Suprapubic skin (tissue), 4 donors: ENCODE data around the gene PPP6C. TPM values are rescaled to one million over a fixed set of nuclear protein-coding genes. Genes with fewer than 3 reads are reported as not detected.
A peak's percentile ranks its signal among the peaks of the same experiment; 100 is the strongest.

Experiments
- DNase-seq, 2 donors: peaks; one replicate each; pipeline ENCODE4 v3.0.0-alpha.2; 2019; ENCODE audit warnings: low spot score in 2 of 2
- H3K27ac ChIP-seq: fragments of 200-600 bp; sonication (generic); one replicate; pipeline ENCODE4 v1.5.1; 2019
- H3K27me3 ChIP-seq: fragments of 200-600 bp; sonication (generic); one replicate; pipeline ENCODE4 v1.5.1; 2019
- H3K36me3 ChIP-seq: fragments of 200-600 bp; sonication (generic); one replicate; pipeline ENCODE4 v1.5.1; 2019
- H3K4me1 ChIP-seq: fragments of 200-600 bp; sonication (generic); one replicate; pipeline ENCODE4 v1.5.1; 2019
- H3K4me3 ChIP-seq: fragments of 200-600 bp; sonication (generic); one replicate; pipeline ENCODE4 v1.5.1; 2019; ENCODE audit warnings: mild to moderate bottlenecking
- H3K9me3 ChIP-seq: fragments of 200-600 bp; sonication (generic); one replicate; pipeline ENCODE4 v1.5.1; 2019
- EP300 ChIP-seq: sonication (generic); formaldehyde crosslinking; IDR thresholded peaks from one replicate; pipeline ENCODE4 v1.6.1; 2017; ENCODE audit warnings: antibody characterized with exemption
- POLR2A ChIP-seq, 2 donors: fragments of 450-650 bp; IDR thresholded peaks; one replicate each; pipeline ENCODE4 v1.6.1; 2017; ENCODE audit warnings: antibody characterized with exemption in 2 of 2, mild to moderate bottlenecking in 2 of 2, moderate library complexity in 2 of 2
- POLR2AphosphoS5 ChIP-seq, 3 donors: sonication (generic); formaldehyde crosslinking; IDR thresholded peaks; one replicate each; pipeline ENCODE4 v1.6.1; 2017; ENCODE audit warnings: antibody characterized with exemption in 3 of 3
- WGBS: methylation state at CpG from one replicate; pipeline ENCODE4 v1.1.5; 2018; 5-methylcytosine and 5-hydroxymethylcytosine counted together
- total RNA-seq, 4 donors: library from RNA; depleted of rRNA; stranded (reverse); fragments of >200 nt; gene quantifications; one replicate each; pipeline ENCODE4 v1.1.0, GENCODE V29; 2016
- TF ChIP-seq, protein P1 (sequence below), 2 donors: fragments of 200-600 bp in 1 of 2; fragments of 450-650 bp in 1 of 2; sonication (generic) in 1 of 2; IDR thresholded peaks; one replicate each; pipeline ENCODE4 v1.5.1; 2016 to 2019; ENCODE audit warnings: antibody characterized with exemption in 2 of 2, mild to moderate bottlenecking in 1 of 2, moderate library complexity in 1 of 2

Gene PPP6C
- total RNA-seq, 4 donors from 2014 or later: 26.8 to 36.8 (median 29.6) TPM

DNA sequence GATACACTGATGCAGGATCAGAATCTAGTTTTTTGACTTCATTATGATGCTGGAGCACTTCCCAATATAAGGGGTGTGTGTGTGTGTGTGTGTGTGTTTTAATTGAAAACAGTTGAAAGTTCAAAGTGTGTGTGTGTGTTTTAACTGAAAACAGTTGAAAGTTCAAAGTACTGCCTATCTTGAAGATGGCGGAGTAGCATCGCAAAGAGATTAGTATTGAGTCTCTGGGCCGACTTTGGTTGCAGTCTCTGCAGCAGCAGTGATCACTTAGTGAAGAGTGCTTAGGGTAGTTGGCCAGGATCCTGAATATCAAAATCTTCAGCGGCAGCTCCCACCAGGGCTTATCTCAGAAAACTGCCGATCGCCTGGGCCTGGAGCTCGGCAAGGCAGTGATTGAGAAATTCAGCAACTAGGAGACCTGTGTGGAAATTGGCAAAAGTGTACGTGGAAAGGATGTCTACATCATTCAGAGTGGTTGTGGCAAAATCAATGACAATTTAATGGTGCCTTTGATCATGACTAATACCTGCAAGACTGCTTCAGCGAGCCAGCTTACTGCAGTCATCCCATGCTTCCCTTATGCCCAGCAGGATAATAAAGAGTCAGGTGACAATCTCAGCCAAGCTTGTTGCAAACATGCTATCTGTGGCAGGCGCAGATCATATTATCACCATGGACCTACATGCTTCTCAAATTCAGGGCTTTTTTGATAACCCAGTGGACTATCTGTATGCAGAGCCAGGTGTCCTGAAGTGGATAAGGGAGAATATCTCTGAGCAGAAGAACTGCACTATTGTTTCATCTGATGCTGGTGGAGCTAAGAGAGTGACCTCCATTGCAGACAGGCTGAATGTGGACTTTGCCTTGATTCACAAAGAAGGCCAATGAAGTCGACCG, 39.0 kb downstream of the PPP6C start:
- H3K36me3 ChIP-seq: peaks cover 56% of the 10 kb centered on the region
- no peak for DNase-seq
- H3K4me1 ChIP-seq: peaks cover 4% of the 10 kb centered on the region
- no peak overlapping the region for H3K4me3 ChIP-seq
- no peak overlapping the region for H3K27ac ChIP-seq
- no peaks in the 10 kb centered on the region for H3K9me3 ChIP-seq
- TF ChIP-seq, protein P1, sequence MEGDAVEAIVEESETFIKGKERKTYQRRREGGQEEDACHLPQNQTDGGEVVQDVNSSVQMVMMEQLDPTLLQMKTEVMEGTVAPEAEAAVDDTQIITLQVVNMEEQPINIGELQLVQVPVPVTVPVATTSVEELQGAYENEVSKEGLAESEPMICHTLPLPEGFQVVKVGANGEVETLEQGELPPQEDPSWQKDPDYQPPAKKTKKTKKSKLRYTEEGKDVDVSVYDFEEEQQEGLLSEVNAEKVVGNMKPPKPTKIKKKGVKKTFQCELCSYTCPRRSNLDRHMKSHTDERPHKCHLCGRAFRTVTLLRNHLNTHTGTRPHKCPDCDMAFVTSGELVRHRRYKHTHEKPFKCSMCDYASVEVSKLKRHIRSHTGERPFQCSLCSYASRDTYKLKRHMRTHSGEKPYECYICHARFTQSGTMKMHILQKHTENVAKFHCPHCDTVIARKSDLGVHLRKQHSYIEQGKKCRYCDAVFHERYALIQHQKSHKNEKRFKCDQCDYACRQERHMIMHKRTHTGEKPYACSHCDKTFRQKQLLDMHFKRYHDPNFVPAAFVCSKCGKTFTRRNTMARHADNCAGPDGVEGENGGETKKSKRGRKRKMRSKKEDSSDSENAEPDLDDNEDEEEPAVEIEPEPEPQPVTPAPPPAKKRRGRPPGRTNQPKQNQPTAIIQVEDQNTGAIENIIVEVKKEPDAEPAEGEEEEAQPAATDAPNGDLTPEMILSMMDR (IDR thresholded peaks at IDR 0.05): no peak
- TF ChIP-seq EP300: no peak
- WGBS: 82% methylated on average over 12 of the region's 12 CpGs
- H3K27me3 ChIP-seq: no peaks in the 10 kb centered on the region

DNA sequence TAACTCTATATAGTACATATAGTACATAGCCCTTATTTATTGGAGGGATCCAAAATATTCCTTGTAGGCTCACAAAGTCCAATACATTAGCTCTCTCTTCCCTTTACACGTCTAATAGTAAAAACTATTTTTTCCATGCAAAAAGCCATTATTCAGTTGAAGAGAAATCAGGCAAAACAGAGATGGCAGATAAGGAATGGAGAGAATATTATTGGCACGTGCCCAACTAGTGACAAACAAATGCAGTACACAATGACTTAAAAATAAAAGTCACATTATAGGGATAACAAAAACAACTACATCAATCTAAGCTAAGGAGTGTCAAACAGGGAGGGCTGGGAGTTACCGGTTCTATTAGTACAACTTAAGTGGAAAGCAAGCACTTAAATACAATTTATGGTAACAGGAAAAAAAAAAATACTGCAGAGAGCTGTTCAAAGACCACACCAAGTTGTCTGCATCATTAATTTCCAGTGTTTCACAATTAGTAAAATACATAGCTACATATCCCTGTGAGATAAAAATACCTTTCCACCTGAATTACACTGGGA, 42.1 kb downstream of the PPP6C start:
- no peak for TF ChIP-seq POLR2AphosphoS5 (IDR thresholded peaks at IDR 0.05)
- TF ChIP-seq EP300: no peak
- no peak for TF ChIP-seq POLR2A (IDR thresholded peaks at IDR 0.05)
- TF ChIP-seq, protein P1 (IDR thresholded peaks at IDR 0.05): no peak
- peaks cover 18% of the 10 kb centered on the region for H3K4me1 ChIP-seq
- no peak for DNase-seq
- WGBS: 83% methylated on average over 3 of the region's 3 CpGs
- no peak overlapping the region for H3K27ac ChIP-seq
- H3K27me3 ChIP-seq: no peaks in the 10 kb centered on the region
- no peak overlapping the region for H3K4me3 ChIP-seq
- peaks cover 35% of the 10 kb centered on the region for H3K36me3 ChIP-seq
- H3K9me3 ChIP-seq: no peaks in the 10 kb centered on the region

DNA sequence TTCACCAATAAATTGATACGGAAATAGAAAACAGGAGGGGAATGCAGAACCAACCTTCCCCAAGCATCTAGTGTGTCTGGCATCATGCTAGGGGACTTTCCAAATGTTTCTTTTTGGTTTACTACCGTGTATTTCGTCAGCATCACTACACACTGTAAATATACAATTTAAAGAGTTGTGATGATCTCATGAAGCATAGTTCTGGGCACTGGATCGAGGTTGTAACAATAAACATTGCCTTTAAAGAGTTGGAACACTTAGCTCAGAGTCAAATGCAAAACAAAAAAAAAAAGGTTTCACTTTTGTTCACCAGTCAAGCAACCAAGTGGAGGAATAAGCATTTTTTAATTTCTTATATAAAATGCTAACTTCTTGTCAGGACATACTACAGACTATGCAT, 43.4 kb downstream of the PPP6C start:
- Histone ChIP-seq H3K27ac (no peak overlapping the region), H3K4me1 (peaks cover 22% of the 10 kb centered on the region), H3K9me3 (no peaks in the 10 kb centered on the region), H3K27me3 (no peaks in the 10 kb centered on the region), H3K4me3 (no peak overlapping the region), H3K36me3 (peaks cover 22% of the 10 kb centered on the region)
- TF ChIP-seq EP300: no peak
- TF ChIP-seq POLR2A (IDR thresholded peaks at IDR 0.05): no peak
- TF ChIP-seq, protein P1 (IDR thresholded peaks at IDR 0.05): no peak
- TF ChIP-seq POLR2AphosphoS5 (IDR thresholded peaks at IDR 0.05): no peak
- WGBS: 33% methylated on average over 4 of the region's 4 CpGs
- DNase-seq: no peak

DNA sequence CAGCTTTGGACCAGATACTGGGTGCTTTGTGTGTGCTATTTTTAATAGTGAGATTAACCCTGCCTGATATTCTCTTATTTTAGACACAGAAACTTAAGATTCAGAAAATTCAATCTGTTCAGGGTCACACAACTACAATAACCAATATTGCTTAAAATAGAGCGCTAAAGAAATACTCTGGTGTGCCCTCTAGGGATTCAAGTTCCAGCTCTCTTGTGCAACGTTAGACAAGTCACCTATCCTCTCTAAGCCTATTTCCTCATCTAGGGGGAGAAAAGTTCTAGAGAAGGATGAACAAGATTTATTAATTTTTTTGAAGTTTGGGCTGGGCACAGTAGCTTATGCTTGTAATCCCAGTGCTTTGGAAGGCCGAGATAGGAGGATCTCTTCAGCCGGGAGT, 44.2 kb downstream of the PPP6C start:
- Histone ChIP-seq H3K36me3 (peaks cover 14% of the 10 kb centered on the region), H3K4me1 (peaks cover 22% of the 10 kb centered on the region), H3K4me3 (no peak overlapping the region), H3K9me3 (no peaks in the 10 kb centered on the region), H3K27me3 (no peaks in the 10 kb centered on the region), H3K27ac (no peak overlapping the region)
- DNase-seq: no peak
- TF ChIP-seq POLR2A (IDR thresholded peaks at IDR 0.05) (no peak), EP300 (no peak), POLR2AphosphoS5 (IDR thresholded peaks at IDR 0.05) (no peak)
- TF ChIP-seq, protein P1 (IDR thresholded peaks at IDR 0.05): no peak
- 75% methylated on average over 4 of the region's 4 CpGs for WGBS

DNA sequence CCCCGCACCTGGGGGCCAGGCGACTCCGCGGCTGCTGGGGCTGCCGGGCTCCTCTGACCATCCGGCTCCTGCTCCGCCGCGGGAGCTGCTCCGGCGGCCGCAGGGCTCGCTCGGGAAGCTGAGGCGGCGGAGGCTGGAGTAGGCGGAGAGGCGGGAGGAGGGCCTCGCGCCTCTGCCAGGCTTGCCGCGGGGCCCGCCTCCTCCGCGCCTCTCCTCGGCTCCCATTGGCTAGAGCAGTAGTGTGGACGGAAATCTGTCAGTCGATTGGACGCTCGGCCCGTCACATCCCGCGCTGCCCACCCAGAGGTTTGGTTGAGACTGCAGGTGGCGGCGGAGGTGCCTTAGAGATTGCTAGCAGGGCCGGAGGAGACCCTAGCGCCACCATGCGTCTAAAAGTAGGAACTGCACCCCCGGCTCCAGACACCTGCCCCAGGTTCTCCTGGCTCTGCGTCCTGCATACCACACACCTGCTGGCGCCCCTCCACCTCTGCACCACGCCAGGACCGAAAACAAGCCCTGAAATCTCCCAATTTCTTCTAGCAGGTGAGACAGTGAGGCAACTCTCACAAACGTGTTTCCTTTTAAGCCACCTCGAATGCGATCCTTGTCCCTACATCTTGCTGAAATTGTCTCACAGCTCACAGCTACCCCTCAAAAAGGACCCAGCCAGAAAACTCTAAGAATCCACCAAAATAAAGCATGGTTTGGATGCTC, 46.1 kb downstream of the PPP6C start, which contains the start of gene SCAI:
Gene SCAI (minus strand): TSS at position 152 of the 714 bp plus-strand sequence. CDS start 91 bp downstream, at position 61.
- Histone ChIP-seq H3K36me3 (no peaks in the 10 kb centered on the region), H3K4me1 (peaks cover 22% of the 10 kb centered on the region), H3K27me3 (no peaks in the 10 kb centered on the region), H3K4me3 (peak within 1 kb of the TSS; percentile 96), H3K9me3 (no peaks in the 10 kb centered on the region), H3K27ac (peak within 1 kb of the TSS; percentile 24)
- under 1% methylated on average over 20 of the region's 46 CpGs for WGBS
- DNase-seq: peak; percentile 99
- TF ChIP-seq, protein P1 (IDR thresholded peaks at IDR 0.05): peak; percentile 99
- TF ChIP-seq EP300 (no peak), POLR2A (IDR thresholded peaks at IDR 0.05) (no peak), POLR2AphosphoS5 (IDR thresholded peaks at IDR 0.05) (peak in 1 of 3 donors; percentile 50)
